OCI-LY3 (cell line): Measurements from ENCODE around the gene PARP4.
"Not testable (repeated sequence)": the region's sequence is repeated elsewhere in the genome, so short reads cannot be mapped to it uniquely, and the experiment has no call there.

Experiments used
- H2AFZ ChIP-seq: fragments of 200-600, 300-600 bp; shearing (Covaris generic); 2 replicates; pipeline ENCODE4 v1.6.0; 2014; ENCODE audit warnings: antibody characterized with exemption, low read depth, low read length
- H3K27ac ChIP-seq: fragments of 200-600, 300-600 bp; sonication (generic); 2 replicates; pipeline ENCODE4 v1.5.1; 2014; ENCODE audit warnings: mild to moderate bottlenecking, low read length, moderate library complexity, mixed read lengths
- H3K27me3 ChIP-seq: fragments of 200-600, 300-600 bp; sonication (generic); 2 replicates; pipeline ENCODE4 v1.6.1; 2014; ENCODE audit warnings: low read depth, low read length, mixed read lengths
- H3K36me3 ChIP-seq: fragments of 200-600, 300-600 bp; sonication (generic); replicated peaks from 2 replicates; pipeline ENCODE3; 2014; ENCODE audit warnings: low read depth, low read length, mixed read lengths
- H3K4me1 ChIP-seq: fragments of 300-600, 200-600 bp; sonication (generic); 2 replicates; pipeline ENCODE4 v1.6.1; 2014; ENCODE audit warnings: low read length, mixed read lengths
- H3K4me2 ChIP-seq: fragments of 200-600, 300-600 bp; sonication (generic); 2 replicates; pipeline ENCODE4 v1.6.1; 2014; ENCODE audit warnings: low read length, mixed read lengths
- H3K4me3 ChIP-seq: fragments of 300-600, 200-600 bp; sonication (generic); 2 replicates; pipeline ENCODE4 v1.5.1; 2014; ENCODE audit warnings: antibody characterized with exemption, mild to moderate bottlenecking, low read length, moderate library complexity
- H3K79me2 ChIP-seq: fragments of 300-600, 200-600 bp; shearing (Covaris generic); 2 replicates; pipeline ENCODE4 v1.6.1; 2014; ENCODE audit warnings: mild to moderate bottlenecking, low read length, mixed read lengths
- H3K9ac ChIP-seq: fragments of 300-600, 200-600 bp; shearing (Covaris generic); 2 replicates; pipeline ENCODE4 v1.6.0; 2014; ENCODE audit warnings: mild to moderate bottlenecking, low read length, moderate library complexity
- H3K9me3 ChIP-seq: fragments of 200-600, 300-600 bp; shearing (Covaris generic); 2 replicates; pipeline ENCODE4 v1.6.1; 2014; ENCODE audit warnings: low read length, mixed read lengths; ENCODE audit not compliant: insufficient read depth
- H4K20me1 ChIP-seq: fragments of 200-600, 300-600 bp; sonication (generic); 2 replicates; pipeline ENCODE4 v1.6.1; 2016; ENCODE audit warnings: low read length, mixed read lengths; ENCODE audit not compliant: insufficient read depth
- EZH2phosphoT487 ChIP-seq: fragments of 200-600 bp; shearing (Covaris generic); IDR thresholded peaks from 2 replicates; pipeline ENCODE4 v1.6.1; 2018; ENCODE audit warnings: antibody characterized with exemption, mixed run types, low read depth
- TF ChIP-seq, protein P1 (sequence below): fragments of 200-600, 300-600 bp; sonication (generic); IDR thresholded peaks from 2 replicates; pipeline ENCODE4 v1.5.1; 2014; ENCODE audit warnings: antibody characterized with exemption, low read length, low read depth

Gene PARP4

DNA sequence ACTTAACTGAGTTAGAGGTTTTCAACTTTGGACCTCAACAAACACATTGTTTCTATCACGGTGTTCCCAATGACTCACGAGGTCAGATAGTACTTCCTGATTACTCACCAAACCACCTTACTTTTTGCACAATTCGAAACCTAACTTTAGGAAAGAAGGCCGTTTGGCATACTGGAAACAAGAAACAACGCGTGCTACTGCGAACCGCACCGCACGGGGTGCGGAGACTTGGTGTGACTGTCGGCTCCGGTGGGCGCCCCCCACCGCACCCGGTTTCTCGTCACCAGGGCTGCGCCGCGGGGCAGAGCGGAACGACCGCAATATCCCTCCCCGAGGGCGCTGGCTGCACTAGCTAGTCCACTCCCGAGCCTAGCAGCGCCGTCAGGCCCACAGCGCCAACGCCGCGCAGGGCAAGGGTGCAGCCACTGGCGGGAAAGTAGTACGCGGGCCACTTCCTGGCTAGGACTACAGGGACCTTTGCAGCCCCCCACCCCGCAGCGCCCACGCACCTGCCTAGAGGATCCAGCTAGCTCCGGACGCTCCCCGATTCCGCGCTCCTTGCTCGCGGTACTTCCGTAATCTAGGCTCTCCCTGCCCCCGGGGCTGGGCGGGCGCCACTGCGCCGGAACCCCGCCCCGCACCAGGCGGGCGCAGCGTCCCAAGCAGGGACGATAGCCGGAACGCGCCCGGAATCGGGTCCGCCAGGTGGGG lies at the start of gene PARP4:
Gene PARP4 (minus strand): TSS at position 582 of the 711 bp plus-strand sequence. CDS start 9,002 bp downstream, outside the sequence.
- peak within 1 kb of the TSS; percentile 94 for H2AFZ ChIP-seq
- H3K36me3 ChIP-seq: no peaks in the 10 kb centered on the region
- peak within 1 kb of the TSS; percentile 82 for H3K4me2 ChIP-seq
- H3K4me1 ChIP-seq: peaks cover 11% of the 10 kb centered on the region
- H3K9me3 ChIP-seq: no peaks in the 10 kb centered on the region
- peak within 1 kb of the TSS; percentile 52 for H3K27ac ChIP-seq
- H3K9ac ChIP-seq: peak within 1 kb of the TSS; percentile 85
- H3K4me3 ChIP-seq: peak within 1 kb of the TSS; percentile 86
- H3K27me3 ChIP-seq: no peaks in the 10 kb centered on the region
- peaks cover 51% of the 10 kb centered on the region for H3K79me2 ChIP-seq
- no peak for TF ChIP-seq EZH2phosphoT487
- TF ChIP-seq, protein P1, sequence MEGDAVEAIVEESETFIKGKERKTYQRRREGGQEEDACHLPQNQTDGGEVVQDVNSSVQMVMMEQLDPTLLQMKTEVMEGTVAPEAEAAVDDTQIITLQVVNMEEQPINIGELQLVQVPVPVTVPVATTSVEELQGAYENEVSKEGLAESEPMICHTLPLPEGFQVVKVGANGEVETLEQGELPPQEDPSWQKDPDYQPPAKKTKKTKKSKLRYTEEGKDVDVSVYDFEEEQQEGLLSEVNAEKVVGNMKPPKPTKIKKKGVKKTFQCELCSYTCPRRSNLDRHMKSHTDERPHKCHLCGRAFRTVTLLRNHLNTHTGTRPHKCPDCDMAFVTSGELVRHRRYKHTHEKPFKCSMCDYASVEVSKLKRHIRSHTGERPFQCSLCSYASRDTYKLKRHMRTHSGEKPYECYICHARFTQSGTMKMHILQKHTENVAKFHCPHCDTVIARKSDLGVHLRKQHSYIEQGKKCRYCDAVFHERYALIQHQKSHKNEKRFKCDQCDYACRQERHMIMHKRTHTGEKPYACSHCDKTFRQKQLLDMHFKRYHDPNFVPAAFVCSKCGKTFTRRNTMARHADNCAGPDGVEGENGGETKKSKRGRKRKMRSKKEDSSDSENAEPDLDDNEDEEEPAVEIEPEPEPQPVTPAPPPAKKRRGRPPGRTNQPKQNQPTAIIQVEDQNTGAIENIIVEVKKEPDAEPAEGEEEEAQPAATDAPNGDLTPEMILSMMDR: no peak
- H4K20me1 ChIP-seq: peaks cover 11% of the 10 kb centered on the region; the same call in 1 of the 2 replicates

DNA sequence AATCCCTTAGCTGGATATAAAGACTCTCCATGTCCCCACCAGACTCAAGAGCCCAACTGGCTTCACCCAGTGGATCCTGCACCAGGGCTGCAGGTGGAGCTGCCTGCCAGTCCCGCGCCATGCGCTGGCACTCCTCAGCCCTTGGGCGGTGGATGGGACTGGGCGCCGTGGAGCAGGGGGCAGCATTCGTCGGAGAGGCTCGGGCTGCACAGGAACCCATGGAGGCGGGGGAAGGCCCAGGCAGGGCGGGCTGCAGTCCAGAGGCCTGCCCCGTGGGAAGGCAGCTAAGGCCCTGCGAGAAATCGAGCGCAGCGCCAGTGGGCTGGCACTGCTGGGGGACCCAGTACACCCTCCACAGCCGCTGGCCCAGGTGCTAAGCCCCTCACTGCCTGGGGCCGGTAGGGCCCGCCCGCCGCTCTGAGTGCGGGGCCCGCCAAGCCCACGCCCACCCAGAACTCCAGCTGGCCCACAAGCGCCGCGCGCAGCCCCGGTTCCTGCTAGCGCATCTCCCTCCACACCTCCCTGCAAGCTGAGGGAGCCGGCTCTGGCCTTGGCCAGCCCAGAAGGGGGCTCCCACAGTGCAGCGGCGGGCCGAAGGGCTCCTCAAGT lies 48.1 kb upstream of the PARP4 start:
- H3K9ac ChIP-seq, H3K9me3 ChIP-seq, H3K4me3 ChIP-seq, H3K4me2 ChIP-seq, H3K36me3 ChIP-seq, H2AFZ ChIP-seq, H3K27ac ChIP-seq, H3K79me2 ChIP-seq, H4K20me1 ChIP-seq: not testable (repeated sequence)
- peaks cover 26% of the 10 kb centered on the region for H3K27me3 ChIP-seq
- H3K4me1 ChIP-seq: peaks cover 13% of the 10 kb centered on the region

DNA sequence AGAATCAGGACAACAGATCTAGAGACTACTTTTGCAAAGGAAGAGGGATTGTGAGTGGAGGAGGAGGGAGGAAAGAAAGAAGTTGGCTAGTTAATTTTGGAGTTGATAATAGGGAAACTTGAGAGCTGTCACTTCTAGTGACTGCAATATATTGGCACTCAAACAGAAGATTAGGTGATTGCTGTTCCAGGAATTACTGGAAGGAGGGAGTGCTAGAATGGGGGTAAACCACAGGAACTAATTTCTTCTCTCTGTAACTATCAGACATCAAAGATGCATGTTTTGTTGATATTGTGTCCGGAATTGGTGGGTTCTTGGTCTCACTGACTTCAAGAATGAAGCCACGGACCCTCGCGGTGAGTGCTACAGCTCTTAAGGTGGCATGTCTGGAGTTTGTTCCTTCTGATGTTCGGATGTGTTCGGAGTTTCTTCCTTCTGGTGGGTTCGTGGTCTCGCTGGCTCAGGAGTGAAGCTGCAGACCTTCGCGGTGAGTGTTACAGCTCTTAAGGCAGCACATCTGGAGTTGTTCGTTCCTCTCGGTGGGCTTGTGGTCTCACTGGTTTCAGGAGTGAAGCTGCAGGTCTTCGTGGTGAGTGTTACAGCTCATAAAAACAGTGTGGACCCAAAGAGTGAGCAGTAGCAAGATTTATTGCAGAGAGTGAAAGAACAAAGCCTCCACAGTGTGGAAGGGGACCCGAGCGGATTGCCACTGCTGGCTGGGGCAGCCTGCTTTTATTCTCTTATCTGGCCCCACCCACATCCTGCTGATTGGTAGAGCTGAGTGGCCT lies 47.0 kb upstream of the PARP4 start:
- H4K20me1 ChIP-seq, H3K4me1 ChIP-seq, H3K4me3 ChIP-seq, H3K79me2 ChIP-seq, H2AFZ ChIP-seq, H3K9me3 ChIP-seq, H3K9ac ChIP-seq, H3K36me3 ChIP-seq, H3K4me2 ChIP-seq, H3K27ac ChIP-seq: not testable (repeated sequence)
- H3K27me3 ChIP-seq: peaks cover 20% of the 10 kb centered on the region

DNA sequence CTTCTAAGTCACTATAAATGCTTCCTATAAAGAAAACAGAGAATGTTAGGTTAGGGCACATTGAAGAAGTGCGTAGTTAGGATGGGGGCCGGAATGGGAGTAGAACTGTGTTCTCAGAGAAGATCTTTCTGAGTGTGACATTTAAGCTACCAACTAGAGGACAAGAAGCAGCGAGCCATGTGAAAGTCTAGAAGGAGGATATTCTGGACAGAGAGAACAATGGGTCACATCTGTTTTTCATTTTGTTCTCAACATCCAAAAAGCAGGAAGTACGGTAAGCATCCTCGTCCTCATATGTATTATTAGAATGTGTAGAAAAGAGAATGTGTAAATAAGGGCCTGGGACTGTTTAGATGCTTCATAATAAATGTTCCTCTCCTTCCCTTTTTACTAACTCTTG lies 44.5 kb upstream of the PARP4 start:
- H3K4me2 ChIP-seq: no peak overlapping the region
- H3K27ac ChIP-seq: no peak overlapping the region
- no peaks in the 10 kb centered on the region for H3K79me2 ChIP-seq
- H4K20me1 ChIP-seq: no peaks in the 10 kb centered on the region
- H3K36me3 ChIP-seq: no peaks in the 10 kb centered on the region
- H3K9me3 ChIP-seq: no peaks in the 10 kb centered on the region
- H2AFZ ChIP-seq: no peak overlapping the region
- peaks cover 18% of the 10 kb centered on the region for H3K27me3 ChIP-seq
- no peak overlapping the region for H3K9ac ChIP-seq
- TF ChIP-seq, protein P1: no peak
- no peak overlapping the region for H3K4me3 ChIP-seq
- H3K4me1 ChIP-seq: no peaks in the 10 kb centered on the region

DNA sequence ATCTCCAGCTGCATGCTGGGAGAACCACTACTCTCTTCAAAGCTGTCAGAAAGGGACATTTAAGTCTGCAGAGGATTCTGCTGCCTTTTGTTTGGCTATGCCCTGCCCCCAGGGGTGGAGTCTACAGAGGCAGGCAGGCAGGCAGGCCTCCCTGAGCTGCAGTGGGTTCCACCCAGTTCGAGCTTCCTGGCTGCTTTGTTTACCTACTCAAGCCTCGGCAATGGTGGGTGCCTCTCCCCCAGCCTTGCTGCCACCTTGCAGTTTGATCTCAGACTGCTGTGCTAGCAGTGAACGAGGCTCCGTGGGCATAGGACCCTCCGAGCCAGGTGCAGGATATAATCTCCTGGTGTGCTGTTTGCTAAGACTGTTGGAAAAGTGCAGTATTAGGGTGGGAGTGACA lies 41.3 kb upstream of the PARP4 start:
- not testable (repeated sequence) for H3K79me2 ChIP-seq, H3K9ac ChIP-seq, H3K4me2 ChIP-seq, H3K27ac ChIP-seq, H3K4me1 ChIP-seq, H3K4me3 ChIP-seq, H2AFZ ChIP-seq, H3K36me3 ChIP-seq, H3K9me3 ChIP-seq, H4K20me1 ChIP-seq
- H3K27me3 ChIP-seq: peaks cover 14% of the 10 kb centered on the region

DNA sequence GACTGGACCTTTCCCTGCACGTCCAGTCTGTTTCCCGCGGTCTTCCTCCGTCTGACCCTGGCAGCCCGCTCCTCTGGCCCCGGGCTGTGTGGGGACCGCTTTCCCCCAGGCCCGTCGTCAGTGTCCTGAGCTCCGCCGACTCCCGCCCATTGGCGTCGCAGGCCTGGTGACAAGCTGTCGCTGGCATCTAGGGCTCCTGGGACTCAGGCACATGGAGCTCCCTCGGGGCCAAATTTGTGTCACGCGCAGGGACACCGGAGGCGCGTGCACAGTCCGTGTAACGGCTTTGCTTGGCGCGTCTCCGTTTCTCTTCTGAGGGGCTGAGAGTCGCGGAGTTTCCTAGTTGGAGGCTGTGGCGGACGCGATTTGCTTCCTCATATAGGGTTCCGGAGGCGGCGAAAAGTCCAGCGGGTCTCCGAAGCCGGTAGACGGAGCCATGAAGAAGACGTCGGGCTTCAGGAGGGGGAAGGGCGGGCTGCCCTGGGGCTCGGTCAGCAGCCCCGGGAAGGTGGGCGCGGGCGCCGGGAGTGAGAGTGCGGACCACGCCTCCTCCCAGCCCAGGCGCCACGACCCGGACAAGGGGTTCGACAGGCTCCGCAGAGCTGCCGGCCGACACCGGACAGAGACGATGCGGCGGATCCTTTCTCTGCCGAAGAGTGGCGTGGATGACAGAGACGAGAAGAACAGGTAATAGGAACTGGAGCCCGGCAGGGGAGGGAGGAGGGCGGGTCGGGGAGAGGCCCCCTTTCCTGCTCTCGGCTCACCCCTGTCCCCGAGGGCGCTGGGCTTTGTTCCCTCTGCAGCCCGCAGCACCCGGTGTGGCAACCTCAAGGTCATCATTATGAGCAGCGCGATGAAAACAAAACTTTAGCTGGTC lies 29.1 kb upstream of the PARP4 start:
- not testable (repeated sequence) for H2AFZ ChIP-seq, H3K9me3 ChIP-seq, H3K27ac ChIP-seq, H3K79me2 ChIP-seq, H3K4me1 ChIP-seq, H3K9ac ChIP-seq, H3K36me3 ChIP-seq, H4K20me1 ChIP-seq, H3K27me3 ChIP-seq
- Histone ChIP-seq H3K4me2 (peak overlapping the region; percentile 14; the same call in 1 of the 2 replicates), H3K4me3 (peak overlapping the region; percentile 56)
